Breast epithelium (tissue), 3 donors: ENCODE results near the gene BBOX1.

Experiments
- POLR2AphosphoS5 ChIP-seq, 3 donors: sonication (generic); formaldehyde crosslinking; IDR thresholded peaks; one replicate each; pipeline ENCODE4 v1.6.1; 2017; ENCODE audit warnings: antibody characterized with exemption in 3 of 3
- TF ChIP-seq, protein P1 (sequence below), 3 donors: fragments of 450-650 bp; IDR thresholded peaks; one replicate each; pipeline ENCODE4 v1.5.1; 2016 to 2017; ENCODE audit warnings: antibody characterized with exemption in 3 of 3, mild to moderate bottlenecking in 3 of 3, moderate library complexity in 3 of 3

DNA sequence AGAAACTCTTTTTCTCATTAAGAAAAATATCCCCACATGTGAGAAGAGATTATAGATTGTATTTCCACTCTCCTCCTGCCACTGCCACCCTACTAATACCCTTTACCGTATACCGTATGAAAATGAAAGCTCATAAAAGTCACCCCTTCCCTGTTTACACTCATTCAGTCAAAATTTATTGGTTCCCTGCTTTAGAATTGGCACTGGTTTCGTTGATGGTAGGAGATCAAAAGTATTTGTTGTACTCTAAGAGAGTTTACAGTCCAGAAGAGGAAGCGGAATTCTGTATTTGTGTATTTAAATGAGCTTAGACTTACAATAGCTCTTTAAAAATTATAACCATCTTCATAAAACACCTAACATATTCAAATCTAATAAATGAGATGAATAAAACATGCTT is 68.2 kb downstream of the BBOX1 start:
- TF ChIP-seq POLR2AphosphoS5 (IDR thresholded peaks at IDR 0.05) = no peak
- TF ChIP-seq, protein P1, sequence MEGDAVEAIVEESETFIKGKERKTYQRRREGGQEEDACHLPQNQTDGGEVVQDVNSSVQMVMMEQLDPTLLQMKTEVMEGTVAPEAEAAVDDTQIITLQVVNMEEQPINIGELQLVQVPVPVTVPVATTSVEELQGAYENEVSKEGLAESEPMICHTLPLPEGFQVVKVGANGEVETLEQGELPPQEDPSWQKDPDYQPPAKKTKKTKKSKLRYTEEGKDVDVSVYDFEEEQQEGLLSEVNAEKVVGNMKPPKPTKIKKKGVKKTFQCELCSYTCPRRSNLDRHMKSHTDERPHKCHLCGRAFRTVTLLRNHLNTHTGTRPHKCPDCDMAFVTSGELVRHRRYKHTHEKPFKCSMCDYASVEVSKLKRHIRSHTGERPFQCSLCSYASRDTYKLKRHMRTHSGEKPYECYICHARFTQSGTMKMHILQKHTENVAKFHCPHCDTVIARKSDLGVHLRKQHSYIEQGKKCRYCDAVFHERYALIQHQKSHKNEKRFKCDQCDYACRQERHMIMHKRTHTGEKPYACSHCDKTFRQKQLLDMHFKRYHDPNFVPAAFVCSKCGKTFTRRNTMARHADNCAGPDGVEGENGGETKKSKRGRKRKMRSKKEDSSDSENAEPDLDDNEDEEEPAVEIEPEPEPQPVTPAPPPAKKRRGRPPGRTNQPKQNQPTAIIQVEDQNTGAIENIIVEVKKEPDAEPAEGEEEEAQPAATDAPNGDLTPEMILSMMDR (IDR thresholded peaks at IDR 0.05) = no peak
